GM23338 (cell line): ENCODE results near the gene GMPS. TPM values are rescaled to one million over a fixed set of nuclear protein-coding genes. Genes with fewer than 3 reads are reported as not detected.

Experiments
- ATAC-seq: fragments of 200-7000 bp; cut with Tn5 transposase; 3 replicates; pipeline ENCODE4 v1.9.1; 2020
- DNase-seq: peaks from one replicate; pipeline ENCODE4 v3.0.0-alpha.2; 2015; ENCODE audit warnings: low spot score
- H2AFZ ChIP-seq: fragments of 200-600 bp; sonication (generic); 2 replicates; pipeline ENCODE4 v1.8.0; 2016; ENCODE audit warnings: antibody characterized with exemption, mild to moderate bottlenecking, moderate library complexity
- H3F3A ChIP-seq: fragments of 200-600 bp; sonication (generic); replicated peaks from 2 replicates; pipeline ENCODE4 v1.8.0; 2017; ENCODE audit warnings: antibody characterized with exemption, mixed run types, low read depth
- H3K27ac ChIP-seq: fragments of 200-600 bp; sonication (generic); 2 replicates; pipeline ENCODE4 v1.6.1; 2016; ENCODE audit warnings: low read depth
- H3K27me3 ChIP-seq: fragments of 200-600 bp; sonication (generic); 2 replicates; pipeline ENCODE4 v1.8.0; 2016; ENCODE audit warnings: mild to moderate bottlenecking, mixed run types, moderate library complexity; ENCODE audit not compliant: insufficient read depth
- H3K36me3 ChIP-seq: fragments of 200-600 bp; sonication (generic); 2 replicates; pipeline ENCODE4 v1.8.0; 2016; ENCODE audit warnings: mild to moderate bottlenecking; ENCODE audit not compliant: insufficient read depth
- H3K4me1 ChIP-seq: fragments of 200-600 bp; sonication (generic); 2 replicates; pipeline ENCODE4 v1.8.0; 2016; ENCODE audit warnings: mild to moderate bottlenecking, moderate library complexity; ENCODE audit not compliant: insufficient read depth
- H3K4me2 ChIP-seq: fragments of 200-600 bp; sonication (generic); 2 replicates; pipeline ENCODE4 v1.7.1; 2017; ENCODE audit warnings: mixed run types
- H3K4me3 ChIP-seq: fragments of 200-600 bp; sonication (generic); 2 replicates; pipeline ENCODE4 v1.6.1; 2016; ENCODE audit warnings: mixed run types
- H3K79me2 ChIP-seq: fragments of 200-600 bp; sonication (generic); replicated peaks from 2 replicates; pipeline ENCODE4 v1.8.0; 2017; ENCODE audit warnings: mild to moderate bottlenecking; ENCODE audit not compliant: insufficient read depth
- H3K9me2 ChIP-seq: fragments of 200-600 bp; sonication (generic); 2 replicates; pipeline ENCODE4 v1.8.0; 2017; ENCODE audit not compliant: insufficient read depth
- H4K20me1 ChIP-seq: fragments of 200-600 bp; sonication (generic); replicated peaks from 2 replicates; pipeline ENCODE4 v1.8.0; 2017; ENCODE audit warnings: mild to moderate bottlenecking; ENCODE audit not compliant: insufficient read depth
- H3K27ac Mint-ChIP-seq: 2 replicates; pipeline ENCODE4 v1.8.0; 2020; ENCODE audit warnings: inconsistent platforms, mild to moderate bottlenecking, moderate library complexity, mixed read lengths
- H3K27me3 Mint-ChIP-seq: 3 replicates; pipeline ENCODE4 v1.8.0; 2022; ENCODE audit warnings: low read depth, mild to moderate bottlenecking, moderate library complexity, mixed read lengths, inconsistent platforms; ENCODE audit not compliant: insufficient read depth, poor library complexity
- H3K36me3 Mint-ChIP-seq: 3 replicates; pipeline ENCODE4 v1.8.0; 2021; ENCODE audit warnings: low read depth, mild to moderate bottlenecking, inconsistent platforms, moderate library complexity, mixed read lengths
- H3K4me1 Mint-ChIP-seq: 3 replicates; pipeline ENCODE4 v1.8.0; 2020; ENCODE audit warnings: mild to moderate bottlenecking, inconsistent platforms, mixed read lengths
- H3K4me3 Mint-ChIP-seq: 3 replicates; pipeline ENCODE4 v1.8.0; 2021; ENCODE audit warnings: moderate library complexity, mild to moderate bottlenecking, inconsistent platforms, mixed read lengths
- H3K9me3 Mint-ChIP-seq: 3 replicates; pipeline ENCODE4 v1.8.0; 2020; ENCODE audit warnings: moderate library complexity, mild to moderate bottlenecking, inconsistent platforms, mixed read lengths
- CREB1 ChIP-seq: fragments of 250-450 bp; sonication (Bioruptor Pico); IDR thresholded peaks from 2 replicates; pipeline ENCODE4 v1.5.0; 2020; ENCODE audit warnings: low read depth, mild to moderate bottlenecking, moderate library complexity
- ETS1 ChIP-seq: IDR thresholded peaks from 2 replicates; pipeline ENCODE4 v1.6.1; 2016; ENCODE audit warnings: antibody characterized with exemption
- EZH2phosphoT487 ChIP-seq: fragments of 200-600 bp; sonication (generic); IDR thresholded peaks from one replicate; pipeline ENCODE4 v1.8.1; 2018; ENCODE audit warnings: antibody characterized with exemption; ENCODE audit not compliant: unreplicated experiment
- JUNB ChIP-seq: IDR thresholded peaks from one replicate; pipeline ENCODE4 v1.6.1; 2016; ENCODE audit warnings: antibody characterized with exemption; ENCODE audit not compliant: unreplicated experiment
- NANOG ChIP-seq: IDR thresholded peaks from 2 replicates; pipeline ENCODE4 v1.6.1; 2016; ENCODE audit warnings: antibody characterized with exemption, borderline replicate concordance
- POLR2AphosphoS5 ChIP-seq: IDR thresholded peaks from 2 replicates; pipeline ENCODE4 v1.6.1; 2016; ENCODE audit warnings: antibody characterized with exemption, low read depth
- REST ChIP-seq: IDR thresholded peaks from one replicate; pipeline ENCODE4 v1.6.1; 2018; ENCODE audit warnings: antibody characterized with exemption; ENCODE audit not compliant: unreplicated experiment
- STAT1 ChIP-seq: IDR thresholded peaks from one replicate; pipeline ENCODE4 v1.6.1; 2016; ENCODE audit warnings: antibody characterized with exemption; ENCODE audit not compliant: unreplicated experiment
- ZNF114 ChIP-seq: fragments of 250-450 bp; sonication (Bioruptor Pico); IDR thresholded peaks from 2 replicates; pipeline ENCODE4 v1.5.0; 2020; ENCODE audit warnings: mild to moderate bottlenecking, moderate library complexity
- ZNF331 ChIP-seq: fragments of 250-450 bp; sonication (Bioruptor Pico); IDR thresholded peaks from 2 replicates; pipeline ENCODE4 v1.5.0; 2020; ENCODE audit warnings: low read depth, mild to moderate bottlenecking, moderate library complexity
- polyA plus RNA-seq: library from polyadenylated mRNA; unstranded; fragments of >200 nt; fragmentation: Nextera tagmentation; extraction: Ambion mirVana; gene quantifications from 2 replicates; pipeline ENCODE4 v1.2.1, GENCODE V29; 2016
- total RNA-seq: library from RNA; depleted of rRNA; stranded (reverse); fragments of >200 nt; shearing (Covaris generic); gene quantifications from 2 replicates; pipeline ENCODE4 v1.2.3, GENCODE V29; 2014

Gene GMPS
- total and polyA plus RNA-seq, 2 experiments from 2014 or later = 72.0 to 145 TPM

- TF ChIP-seq REST = no peak
- TF ChIP-seq POLR2AphosphoS5 = no peak
- no peak for TF ChIP-seq STAT1
Measured at GRCh38 chr3:155895379-155895900, 25.0 kb downstream of the GMPS start (continued).

GRCh38 chr3:155906900-155907299 is 36.5 kb downstream of the GMPS start:
- DNase-seq (no peak), ATAC-seq (no peak)
- no peaks in the 10 kb centered on the region for H3K9me2 ChIP-seq
- Mint-ChIP-seq H3K4me1 (no peaks in the 10 kb centered on the region), H3K4me3 (no peak overlapping the region), H3K27me3 (peaks cover 3% of the 10 kb centered on the region), H3K36me3 (peaks cover 66% of the 10 kb centered on the region), H3K9me3 (no peaks in the 10 kb centered on the region), H3K27ac (no peak overlapping the region)
- no peak overlapping the region for H2AFZ ChIP-seq
- no peaks in the 10 kb centered on the region; the same call in 1 of the 2 replicates for H3F3A ChIP-seq
- no peak overlapping the region for H3K4me3 ChIP-seq
- no peak overlapping the region for H3K4me2 ChIP-seq
- no peaks in the 10 kb centered on the region for H3K27me3 ChIP-seq
- H3K79me2 ChIP-seq = no peaks in the 10 kb centered on the region
- H3K36me3 ChIP-seq = peaks cover 33% of the 10 kb centered on the region; the same call in 1 of the 2 replicates
- H3K4me1 ChIP-seq = no peaks in the 10 kb centered on the region
- H3K27ac ChIP-seq = no peak overlapping the region
- TF ChIP-seq NANOG (no peak), STAT1 (no peak), ZNF114 (CRISPR knock-in tag) (no peak), ZNF331 (CRISPR knock-in tag) (no peak), POLR2AphosphoS5 (no peak), CREB1 (CRISPR knock-in tag) (no peak), EZH2phosphoT487 (no peak), ETS1 (no peak), JUNB (no peak)
- peaks cover 6% of the 10 kb centered on the region; the same call in 1 of the 2 replicates for H4K20me1 ChIP-seq
